Right kidney (tissue), 1 donor: ENCODE results near the gene PACS1.

Source experiments
- DNase-seq: peaks from one replicate; pipeline ENCODE4 v3.0.0-alpha.2; 2016

The PACS1 gene

DNA sequence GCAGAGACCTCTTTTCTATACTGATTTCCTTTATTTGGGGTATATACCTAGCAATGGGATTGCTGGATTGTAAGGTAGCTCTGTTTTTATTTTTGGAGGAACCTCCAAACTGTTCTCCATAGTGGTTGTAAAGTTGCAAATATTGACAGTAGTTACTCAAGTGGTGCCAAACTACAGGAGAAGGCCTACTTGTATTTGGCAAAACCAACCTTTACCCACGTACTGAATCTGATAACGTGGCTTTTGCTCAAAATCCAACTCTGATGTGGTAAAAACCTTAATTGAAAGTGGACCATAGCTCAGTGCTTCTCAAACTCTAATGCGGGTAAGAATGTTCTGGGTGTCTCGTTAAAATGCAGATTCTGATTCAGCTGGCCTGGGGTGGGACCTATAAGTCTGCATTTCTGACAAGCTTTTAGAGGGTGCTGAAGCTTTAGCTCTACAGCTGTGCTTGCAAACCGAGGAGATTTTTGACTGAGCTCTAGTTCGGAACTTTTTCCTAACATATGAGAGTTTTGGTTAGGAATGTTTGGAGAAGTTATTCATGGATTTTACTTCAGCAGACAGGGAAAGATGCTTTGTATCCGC is 69.8 kb downstream of the PACS1 start:
- no peak for DNase-seq

GRCh38 chr11:66142370-66143263 is 72.5 kb downstream of the PACS1 start:
- DNase-seq = no peak

GRCh38 chr11:66143264-66143566 is 73.1 kb downstream of the PACS1 start:
- DNase-seq = no peak

DNA sequence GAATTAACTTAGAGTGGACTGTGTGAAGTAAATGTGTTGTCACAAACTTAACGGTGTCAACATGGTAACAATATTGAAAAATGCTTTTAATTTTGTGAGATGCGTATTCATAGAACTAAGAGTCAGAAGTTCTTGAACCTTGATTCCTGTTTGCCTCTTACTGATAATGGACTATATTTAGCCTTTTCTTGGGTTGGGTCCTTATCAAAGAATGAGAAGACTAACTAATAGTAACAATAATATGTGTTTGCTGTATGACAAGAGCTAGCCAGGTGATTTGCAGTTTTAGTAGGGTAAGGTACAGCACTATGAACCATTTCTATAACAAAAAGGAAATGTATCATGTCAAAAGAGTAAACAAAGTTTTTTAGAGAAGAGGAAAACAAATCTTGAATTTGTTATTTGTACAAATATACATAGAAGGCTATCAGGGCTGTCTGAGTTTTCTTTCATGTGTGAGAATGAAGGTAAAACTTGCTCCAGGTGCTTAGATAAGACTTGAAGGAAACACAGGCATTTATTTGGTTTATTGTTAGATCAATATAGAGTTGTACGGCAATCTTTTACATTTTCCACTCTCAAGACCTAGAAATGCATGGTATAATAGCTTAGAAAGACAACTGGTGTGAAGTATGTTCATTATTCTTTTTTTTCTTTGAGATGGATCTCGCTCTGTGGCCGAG is 74.1 kb downstream of the PACS1 start:
- no peak for DNase-seq

DNA sequence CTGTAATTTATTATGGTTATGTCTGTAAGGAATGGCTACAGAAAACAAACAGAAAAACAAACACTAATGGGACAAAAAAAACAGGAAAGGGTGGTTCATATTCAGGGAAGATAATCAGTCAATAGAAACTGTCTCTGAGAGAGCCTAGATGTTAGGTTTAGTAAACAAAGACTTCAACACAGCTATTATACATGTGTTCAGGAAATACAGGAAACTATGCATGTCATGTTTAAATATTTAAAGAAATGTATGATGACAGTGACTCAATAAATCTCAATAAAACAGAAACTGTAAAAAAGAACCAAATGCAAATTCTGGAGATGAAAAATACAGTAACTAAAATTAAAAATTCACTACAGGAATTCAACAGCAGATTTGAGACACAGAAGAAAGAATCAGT is 76.0 kb downstream of the PACS1 start:
- no peak for DNase-seq

DNA sequence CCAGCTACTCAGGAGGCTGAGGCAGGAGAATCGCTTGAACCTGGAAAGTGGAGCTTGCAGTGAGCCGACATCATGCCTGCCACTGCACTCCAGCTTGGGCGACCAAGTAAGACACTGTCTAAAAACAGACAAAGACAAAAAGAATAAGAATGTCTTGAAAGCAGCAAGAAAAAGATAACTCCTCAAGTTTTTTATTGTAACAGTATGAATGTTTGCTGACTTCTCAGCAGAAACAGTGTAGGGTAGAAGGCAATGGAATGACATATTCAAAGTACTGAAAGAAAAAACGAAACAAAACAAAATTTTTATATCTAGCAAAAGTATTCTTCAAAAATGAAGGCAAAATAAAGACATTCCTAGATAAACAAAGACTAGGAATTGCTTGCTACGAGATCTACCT is 76.9 kb downstream of the PACS1 start:
- no peak for DNase-seq

GRCh38 chr11:66150140-66150539 is 80.1 kb downstream of the PACS1 start:
- DNase-seq = no peak

DNA sequence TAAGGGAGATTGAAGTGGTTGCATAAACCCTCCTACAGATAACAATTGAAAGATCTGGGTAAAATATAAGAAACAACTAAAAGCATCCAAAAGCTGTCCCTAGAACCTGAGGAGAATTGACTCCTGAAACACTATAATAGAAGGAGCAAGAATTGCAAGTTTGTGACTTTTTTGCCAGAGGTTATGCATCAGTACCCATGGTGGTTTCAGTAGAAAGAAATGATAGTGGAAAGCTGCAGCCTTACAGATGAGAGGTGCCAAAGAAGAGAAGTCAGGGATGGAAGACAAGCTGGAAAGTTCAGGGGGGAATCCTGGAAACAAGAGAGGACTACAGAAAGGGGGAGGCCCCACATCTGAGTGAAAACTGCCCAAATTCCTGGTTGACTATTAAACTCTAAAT is 80.7 kb downstream of the PACS1 start:
- DNase-seq = no peak

DNA sequence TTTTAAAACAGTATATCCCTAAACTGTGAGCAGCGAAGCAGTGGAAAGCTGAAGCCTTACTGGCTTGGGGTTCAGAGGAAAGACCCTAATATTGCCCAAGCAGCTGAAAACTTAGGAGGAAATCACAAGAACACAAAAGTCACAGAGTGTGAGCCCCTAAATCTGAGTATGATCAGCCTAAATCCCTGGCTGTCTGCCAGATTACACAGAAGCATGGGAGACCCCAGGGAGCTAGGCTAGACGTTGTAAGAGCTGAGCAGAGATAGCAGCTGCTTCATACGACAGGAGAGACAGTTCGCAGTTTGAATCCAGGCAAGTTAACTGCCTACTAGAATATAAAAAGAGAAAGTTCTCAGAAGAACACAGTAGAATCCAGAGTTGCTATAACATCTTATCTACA is 81.2 kb downstream of the PACS1 start:
- DNase-seq = no peak

- no peak for DNase-seq
These were observed 84.0 kb downstream of the PACS1 start for GRCh38 chr11:66154109-66154508.

DNA sequence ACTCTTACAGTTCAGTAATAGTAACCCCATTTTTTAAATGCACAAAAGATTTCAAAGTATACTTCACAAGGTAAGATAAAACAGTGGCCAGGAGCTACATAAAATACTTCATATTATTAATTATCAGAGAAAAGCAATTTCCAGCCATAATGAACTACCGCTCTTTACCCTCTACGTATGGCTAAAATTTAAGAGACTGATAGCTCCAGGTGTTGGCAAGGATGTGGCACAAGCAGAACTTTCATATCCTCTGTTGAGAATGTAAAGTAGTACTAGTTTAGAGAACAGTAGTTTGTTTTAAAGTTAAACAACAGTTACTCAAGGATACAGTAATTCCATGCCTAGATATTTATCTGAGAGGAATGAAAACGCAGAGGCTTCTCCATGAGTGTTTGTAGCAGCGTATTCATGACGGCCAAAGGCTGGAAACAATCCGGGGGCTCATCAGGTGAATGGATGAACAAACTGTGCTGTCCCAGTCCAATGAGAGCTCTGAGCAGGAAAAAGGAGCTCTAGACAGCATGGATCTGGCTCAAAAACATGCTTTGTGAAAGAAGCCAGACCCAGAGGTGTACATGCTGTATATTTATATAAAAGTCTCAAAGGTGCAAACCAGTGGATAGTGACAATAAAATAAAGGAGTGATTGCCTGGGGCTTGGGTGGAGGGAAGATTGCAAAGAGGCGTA is 85.5 kb downstream of the PACS1 start:
- no peak for DNase-seq

GRCh38 chr11:66157182-66157864 is 87.3 kb downstream of the PACS1 start:
- DNase-seq = no peak

- no peak for DNase-seq
These were observed 88.1 kb downstream of the PACS1 start for GRCh38 chr11:66158156-66158555.

- no peak for DNase-seq
These were observed 89.4 kb downstream of the PACS1 start for GRCh38 chr11:66159324-66159984.

DNA sequence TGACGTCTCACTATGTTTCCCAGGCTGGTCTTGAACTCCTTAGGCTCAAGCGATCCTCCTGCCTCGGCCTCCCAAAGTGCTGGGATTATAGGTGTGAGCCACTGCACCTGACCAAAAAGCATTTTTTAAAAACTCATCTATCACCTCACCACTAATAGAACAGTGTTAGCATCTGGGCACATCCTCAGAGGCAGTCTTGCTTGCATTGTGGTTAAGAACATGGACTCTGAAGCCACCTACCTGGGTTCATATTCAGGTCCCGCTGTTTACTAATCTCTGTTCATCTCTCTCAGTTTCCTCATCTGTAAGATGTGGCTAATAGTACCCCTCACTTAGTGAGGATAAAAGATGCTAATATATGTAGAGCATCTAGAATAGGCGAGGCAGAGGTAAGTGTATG is 90.6 kb downstream of the PACS1 start:
- DNase-seq = no peak

DNA sequence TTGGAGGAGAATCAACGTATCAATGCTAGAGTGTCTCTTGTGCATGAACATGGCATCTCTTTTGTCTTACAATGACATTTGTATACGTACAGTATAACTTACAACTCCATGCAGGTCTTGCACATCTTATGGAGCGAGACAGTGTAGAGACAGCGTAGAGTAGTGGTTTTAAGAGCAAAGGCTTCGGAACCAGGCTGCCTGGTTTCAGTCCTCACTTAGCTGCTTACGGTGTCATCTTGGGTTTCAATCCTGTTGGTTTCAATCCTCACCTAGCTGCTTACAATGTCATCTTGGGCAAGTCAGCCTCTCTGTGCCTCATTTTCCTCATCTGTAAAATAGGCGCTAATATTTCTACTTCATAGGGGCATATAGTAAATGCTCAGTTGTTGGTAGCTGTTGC is 98.2 kb downstream of the PACS1 start:
- DNase-seq = no peak

DNA sequence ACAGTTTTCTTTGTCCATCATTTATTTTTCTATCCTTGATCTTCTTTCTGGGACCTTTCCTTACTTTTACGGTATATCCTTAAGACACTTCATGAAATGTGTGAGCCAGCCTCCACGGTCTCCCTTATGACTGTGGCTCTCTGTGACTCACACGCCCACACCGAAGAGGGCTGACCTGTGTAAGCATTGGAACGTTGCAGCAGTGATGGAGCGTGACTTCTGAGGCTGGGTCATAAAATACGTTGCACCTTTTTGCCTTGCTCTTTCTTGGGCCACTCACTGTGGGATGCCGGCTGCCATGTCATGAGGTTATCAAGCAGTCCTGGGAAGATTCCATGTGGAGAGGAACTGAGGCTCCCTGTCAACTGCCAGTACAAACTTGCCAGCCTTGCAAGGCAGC is 102.1 kb downstream of the PACS1 start:
- DNase-seq = peak; percentile 14

DNA sequence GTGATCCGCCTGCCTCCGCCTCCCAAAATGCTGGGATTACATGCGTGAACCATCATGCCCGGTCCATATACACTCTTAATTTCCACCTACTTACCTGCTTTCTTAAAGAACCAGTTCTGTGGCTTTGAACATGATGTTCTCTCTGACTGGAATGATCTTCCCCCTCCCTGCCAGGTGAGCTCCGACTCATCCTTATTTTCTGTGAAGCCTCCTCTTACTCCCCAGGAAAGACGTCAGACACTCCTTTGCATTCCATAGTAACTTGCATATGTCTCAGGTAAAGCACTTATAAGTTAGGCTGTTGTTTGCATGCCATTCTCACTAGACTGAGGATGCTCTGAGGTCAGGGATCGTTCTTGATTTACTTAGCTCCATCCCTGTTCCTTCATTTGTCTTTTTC is 106.6 kb downstream of the PACS1 start:
- DNase-seq = no peak

- no peak for DNase-seq
These were observed 108.1 kb downstream of the PACS1 start for GRCh38 chr11:66178183-66178582.

DNA sequence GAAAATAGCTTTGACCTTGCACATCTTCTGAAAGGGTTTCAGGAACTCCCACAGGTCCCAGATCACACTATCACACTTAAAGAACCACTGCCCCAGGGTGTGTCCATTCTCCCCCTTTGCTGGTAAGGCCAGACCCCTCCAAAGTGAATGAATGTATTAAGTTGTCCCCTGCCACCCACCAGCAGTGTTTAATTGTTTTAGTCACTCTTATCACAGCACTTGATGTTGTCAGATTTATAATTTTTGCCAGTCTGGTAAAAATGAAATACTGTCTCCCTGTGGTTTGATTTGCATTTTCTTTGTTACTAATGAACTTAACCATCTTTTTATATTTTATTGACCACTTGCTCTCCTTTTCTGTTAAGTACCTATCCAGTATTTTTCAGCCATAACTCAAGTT is 108.8 kb downstream of the PACS1 start:
- no peak for DNase-seq

DNA sequence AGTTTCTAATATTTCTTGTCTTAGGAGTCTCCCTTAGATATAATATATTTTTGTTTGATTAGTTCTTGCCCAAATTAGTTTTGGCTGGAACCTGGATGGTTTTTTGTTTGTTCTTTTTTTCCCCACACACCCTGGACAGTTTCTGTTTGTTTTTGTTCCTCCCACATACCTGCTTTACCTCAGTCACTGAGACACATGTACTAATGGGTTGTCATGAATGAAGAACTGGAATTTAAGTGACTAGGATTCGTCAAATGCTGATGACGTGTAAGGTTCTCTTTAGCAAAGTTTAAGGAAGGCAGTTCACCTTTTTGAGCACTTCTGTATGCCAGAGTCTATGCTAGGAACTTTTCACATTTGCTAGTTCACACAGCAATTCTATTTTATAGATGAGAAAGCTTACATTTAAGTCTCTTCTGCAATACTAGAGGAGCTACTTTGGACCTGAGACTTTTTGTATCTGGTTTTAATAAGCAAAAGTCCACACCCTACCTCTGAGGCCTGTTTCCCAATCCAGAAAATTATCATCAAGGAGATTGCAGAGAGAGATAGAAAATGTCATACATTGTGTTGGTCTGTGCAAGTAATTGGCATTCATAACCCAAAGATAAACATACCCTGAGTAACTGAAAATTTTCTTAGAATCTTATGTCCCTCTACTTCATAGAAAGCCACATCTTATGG is 111.7 kb downstream of the PACS1 start:
- no peak for DNase-seq
